ENCODE results near the gene CORIN. TPM values are rescaled to one million over a fixed set of nuclear protein-coding genes. Genes with fewer than 3 reads are reported as not detected.

CORIN gene
- total and polyA plus RNA-seq, 2 of the 13 experiments (the other 11 are each of a cell fraction or from before 2014, with no cell fraction given): 0.84 to 1.2 TPM

DNA sequence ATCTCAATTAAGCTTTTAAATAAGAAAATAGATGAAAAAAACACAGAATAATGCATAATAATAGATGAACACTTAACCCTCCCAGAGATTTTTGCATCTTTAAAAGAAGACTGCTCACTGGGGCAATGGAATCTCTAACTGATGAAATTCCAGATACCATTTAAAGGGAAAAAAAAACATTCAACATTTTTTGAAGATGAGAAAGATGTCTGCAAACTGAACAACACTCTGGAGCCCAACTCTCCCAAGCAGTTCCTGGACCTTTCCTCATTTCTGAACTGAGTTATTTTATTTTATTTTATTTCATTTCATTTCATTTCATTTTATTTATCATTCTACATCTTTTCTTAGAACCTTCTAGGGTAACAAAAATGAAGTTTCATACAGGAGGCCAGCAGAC lies 90.7 kb downstream of the CORIN start:
- TF ChIP-seq TBX3 (IDR thresholded peaks at IDR 0.05; ENCODE audit: borderline replicate concordance): no peak
- TF ChIP-seq ZNF674 (CRISPR knock-in tag; IDR thresholded peaks at IDR 0.05; ENCODE audit: low read depth): no peak
- TF ChIP-seq, protein P1, sequence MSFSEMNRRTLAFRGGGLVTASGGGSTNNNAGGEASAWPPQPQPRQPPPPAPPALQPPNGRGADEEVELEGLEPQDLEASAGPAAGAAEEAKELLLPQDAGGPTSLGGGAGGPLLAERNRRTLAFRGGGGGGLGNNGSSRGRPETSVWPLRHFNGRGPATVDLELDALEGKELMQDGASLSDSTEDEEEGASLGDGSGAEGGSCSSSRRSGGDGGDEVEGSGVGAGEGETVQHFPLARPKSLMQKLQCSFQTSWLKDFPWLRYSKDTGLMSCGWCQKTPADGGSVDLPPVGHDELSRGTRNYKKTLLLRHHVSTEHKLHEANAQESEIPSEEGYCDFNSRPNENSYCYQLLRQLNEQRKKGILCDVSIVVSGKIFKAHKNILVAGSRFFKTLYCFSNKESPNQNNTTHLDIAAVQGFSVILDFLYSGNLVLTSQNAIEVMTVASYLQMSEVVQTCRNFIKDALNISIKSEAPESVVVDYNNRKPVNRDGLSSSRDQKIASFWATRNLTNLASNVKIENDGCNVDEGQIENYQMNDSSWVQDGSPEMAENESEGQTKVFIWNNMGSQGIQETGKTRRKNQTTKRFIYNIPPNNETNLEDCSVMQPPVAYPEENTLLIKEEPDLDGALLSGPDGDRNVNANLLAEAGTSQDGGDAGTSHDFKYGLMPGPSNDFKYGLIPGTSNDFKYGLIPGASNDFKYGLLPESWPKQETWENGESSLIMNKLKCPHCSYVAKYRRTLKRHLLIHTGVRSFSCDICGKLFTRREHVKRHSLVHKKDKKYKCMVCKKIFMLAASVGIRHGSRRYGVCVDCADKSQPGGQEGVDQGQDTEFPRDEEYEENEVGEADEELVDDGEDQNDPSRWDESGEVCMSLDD (CRISPR knock-in tag; IDR thresholded peaks at IDR 0.05; ENCODE audit: borderline replicate concordance): no peak
- no peak for TF ChIP-seq EP300 (IDR thresholded peaks at IDR 0.05; ENCODE audit: low read depth in 2 of 2, low read length in 2 of 2)
- TF ChIP-seq EP300 (CRISPR knock-in tag; IDR thresholded peaks at IDR 0.05; ENCODE audit: borderline replicate concordance): no peak
- no peak for TF ChIP-seq ZNF570 (CRISPR knock-in tag; IDR thresholded peaks at IDR 0.05; ENCODE audit: borderline replicate concordance)
- no peak for TF ChIP-seq TOE1 (CRISPR knock-in tag; IDR thresholded peaks at IDR 0.05)
- no peak overlapping the region for H3K4me2 ChIP-seq (ENCODE audit: low read depth, low read length)
- FAIRE-seq (no peak), ATAC-seq (no peak), DNase-seq (ENCODE audit: low spot score) (no peak)
- H2AFZ ChIP-seq (ENCODE audit: low read length): no peak overlapping the region
- intact Hi-C loops (cut with micrococcal nuclease; ENCODE audit: unreplicated experiment): no loop called here
- no peaks in the 10 kb centered on the region for H4K20me1 ChIP-seq (ENCODE audit: insufficient read depth, low read length)
- H3K4me1 ChIP-seq (ENCODE audit: insufficient read depth, low read length): peaks cover 24% of the 10 kb centered on the region
- no peak overlapping the region for H3K4me3 ChIP-seq (replicated peaks in 1 of 3; ENCODE audit: insufficient read depth in 1 of 3, low read depth in 2 of 3, low read length in 3 of 3)
- no peaks in the 10 kb centered on the region for H3K9me3 ChIP-seq (ENCODE audit: low read length)
- H3K79me2 ChIP-seq (ENCODE audit: insufficient read depth, low read length): no peaks in the 10 kb centered on the region
- BruUV-seq (replicated peaks): no TSS peak
- H3K36me3 ChIP-seq (replicated peaks in 1 of 2; ENCODE audit: control insufficient read depth in 1 of 2, insufficient read depth in 2 of 2, low read length in 2 of 2): no peaks in the 10 kb centered on the region
- ChIA-PET CTCF (ENCODE audit: low intra/inter-chr PET ratio, low total read pairs) (no interaction called here), POLR2A (no interaction called here)
- H3K27me3 ChIP-seq (ENCODE audit: control insufficient read depth in 1 of 2, insufficient read depth in 2 of 2, low read length in 2 of 2): no peaks in the 10 kb centered on the region
- no peak overlapping the region for H3K27ac ChIP-seq (ENCODE audit: extremely low read length, insufficient read depth, low read length)
- in situ Hi-C loops (cut with HindIII; ENCODE audit: extremely low pct_ligation_motif_present, low pct_unique_long_range_greater_than_20kb): no loop called here
- H3K9ac ChIP-seq (ENCODE audit: insufficient read depth, low read depth, low read length): no peak overlapping the region

Data from HepG2 (cell line).